RWPE1 (cell line): ENCODE measurements around the gene DCUN1D1.

Source experiments
- CTCF ChIA-PET: fragments of 350-600 bp; sonication (Branson Sonifier 250); formaldehyde crosslinking; extraction: SDS; loops from one replicate; lab custom pipeline; 2021; lab: Yijun Ruan, JAX
- POLR2A ChIA-PET: fragments of 400-600 bp; formaldehyde crosslinking; extraction: SDS; loops from one replicate; lab custom pipeline; 2020; ENCODE audit warnings: antibody characterized with exemption; ENCODE audit not compliant: low non-redundant PET; lab: Yijun Ruan, JAX
- DNase-seq: peaks from one replicate; pipeline ENCODE4 v3.0.0; 2012; ENCODE audit warnings: low spot score
- H3K27ac ChIP-seq: fragments of 450-650 bp; 2 replicates; pipeline ENCODE4 v1.5.1; 2017
- TF ChIP-seq, protein P1 (sequence below): fragments of 450-650 bp; conservative IDR thresholded peaks from 2 replicates; pipeline ENCODE4 v1.5.1; 2017; ENCODE audit warnings: low read depth, mild to moderate bottlenecking

The DCUN1D1 gene

DNA sequence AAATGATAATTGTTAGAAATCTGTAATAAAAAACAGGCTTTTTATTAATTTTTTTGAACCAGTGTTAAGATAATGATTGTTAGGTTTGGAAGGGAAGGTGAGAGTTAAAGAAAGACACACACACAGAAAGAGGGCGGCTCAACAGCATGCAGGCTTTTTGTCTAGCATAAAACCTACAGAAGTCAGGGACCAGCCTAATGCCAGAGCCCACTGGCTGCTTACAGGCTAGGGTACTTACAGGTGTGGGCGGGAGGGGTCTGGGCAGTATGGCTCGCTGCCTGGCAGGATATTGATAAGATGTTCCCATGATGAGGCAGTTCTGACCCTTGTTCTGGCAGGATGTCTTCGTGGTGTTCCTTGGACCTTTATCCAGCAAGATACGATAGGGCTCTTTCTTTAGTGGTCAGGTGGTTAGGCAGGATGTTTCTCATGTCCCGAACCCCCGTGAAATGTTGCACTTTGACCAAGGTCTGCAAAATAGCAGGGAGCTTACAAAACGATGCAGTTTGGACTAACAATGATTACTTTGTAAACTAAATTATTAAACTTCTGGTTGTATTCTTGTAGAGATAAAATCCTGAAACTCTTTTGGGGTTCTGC, 84.7 kb downstream of the DCUN1D1 start:
- ChIA-PET CTCF (no interaction called here), POLR2A (no interaction called here)
- H3K27ac ChIP-seq = no peak overlapping the region
- TF ChIP-seq, protein P1, sequence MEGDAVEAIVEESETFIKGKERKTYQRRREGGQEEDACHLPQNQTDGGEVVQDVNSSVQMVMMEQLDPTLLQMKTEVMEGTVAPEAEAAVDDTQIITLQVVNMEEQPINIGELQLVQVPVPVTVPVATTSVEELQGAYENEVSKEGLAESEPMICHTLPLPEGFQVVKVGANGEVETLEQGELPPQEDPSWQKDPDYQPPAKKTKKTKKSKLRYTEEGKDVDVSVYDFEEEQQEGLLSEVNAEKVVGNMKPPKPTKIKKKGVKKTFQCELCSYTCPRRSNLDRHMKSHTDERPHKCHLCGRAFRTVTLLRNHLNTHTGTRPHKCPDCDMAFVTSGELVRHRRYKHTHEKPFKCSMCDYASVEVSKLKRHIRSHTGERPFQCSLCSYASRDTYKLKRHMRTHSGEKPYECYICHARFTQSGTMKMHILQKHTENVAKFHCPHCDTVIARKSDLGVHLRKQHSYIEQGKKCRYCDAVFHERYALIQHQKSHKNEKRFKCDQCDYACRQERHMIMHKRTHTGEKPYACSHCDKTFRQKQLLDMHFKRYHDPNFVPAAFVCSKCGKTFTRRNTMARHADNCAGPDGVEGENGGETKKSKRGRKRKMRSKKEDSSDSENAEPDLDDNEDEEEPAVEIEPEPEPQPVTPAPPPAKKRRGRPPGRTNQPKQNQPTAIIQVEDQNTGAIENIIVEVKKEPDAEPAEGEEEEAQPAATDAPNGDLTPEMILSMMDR = no peak
- DNase-seq = no peak

DNA sequence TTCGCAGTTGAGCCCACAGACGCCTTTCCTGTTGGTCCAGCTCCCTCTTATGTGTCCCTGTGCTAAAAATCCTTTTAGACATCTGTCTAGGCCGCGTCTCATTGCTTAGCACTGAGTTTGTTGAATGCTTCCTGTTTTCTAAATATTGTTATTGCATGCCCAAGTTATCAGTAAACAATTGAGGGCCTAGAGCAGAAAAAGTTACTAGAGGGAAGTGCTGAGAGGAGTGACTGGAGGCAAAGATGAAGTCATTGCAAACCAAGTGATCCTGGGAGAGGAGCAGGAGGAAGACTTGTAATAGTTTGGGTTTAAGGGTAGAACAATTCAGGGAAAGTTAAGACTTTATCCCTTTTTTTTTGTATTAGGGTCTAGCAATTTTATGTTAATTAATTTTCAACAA, 88.1 kb downstream of the DCUN1D1 start:
- H3K27ac ChIP-seq = no peak overlapping the region
- TF ChIP-seq, protein P1 = no peak
- POLR2A ChIA-PET = no interaction called here
- CTCF ChIA-PET = interaction anchor here (1.0 kb wide), 1 partner anchor 17 kb away, joined by 3 read pairs; no protein-coding TSS in a partner anchor
- no peak for DNase-seq

DNA sequence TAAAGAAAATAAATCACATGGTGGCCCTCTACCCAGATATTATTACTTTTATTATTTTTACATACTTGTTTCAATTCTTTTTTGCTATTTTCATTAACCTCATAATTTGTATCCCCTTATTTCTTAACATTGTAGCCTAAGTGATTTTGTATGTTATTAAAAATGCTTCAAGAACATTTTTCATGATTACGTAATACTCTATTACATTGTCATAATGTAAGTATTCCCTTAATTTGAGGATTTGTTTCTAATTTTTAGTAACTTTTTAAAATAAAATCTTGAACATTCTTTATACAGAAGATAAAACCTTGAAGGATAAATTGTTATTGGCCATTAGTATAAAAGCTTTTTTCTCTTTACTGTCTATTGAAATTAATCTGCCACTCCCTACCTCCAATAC, 89.0 kb downstream of the DCUN1D1 start:
- no peak overlapping the region for H3K27ac ChIP-seq
- no peak for DNase-seq
- ChIA-PET POLR2A (no interaction called here), CTCF (no interaction called here)
- TF ChIP-seq, protein P1 = no peak

DNA sequence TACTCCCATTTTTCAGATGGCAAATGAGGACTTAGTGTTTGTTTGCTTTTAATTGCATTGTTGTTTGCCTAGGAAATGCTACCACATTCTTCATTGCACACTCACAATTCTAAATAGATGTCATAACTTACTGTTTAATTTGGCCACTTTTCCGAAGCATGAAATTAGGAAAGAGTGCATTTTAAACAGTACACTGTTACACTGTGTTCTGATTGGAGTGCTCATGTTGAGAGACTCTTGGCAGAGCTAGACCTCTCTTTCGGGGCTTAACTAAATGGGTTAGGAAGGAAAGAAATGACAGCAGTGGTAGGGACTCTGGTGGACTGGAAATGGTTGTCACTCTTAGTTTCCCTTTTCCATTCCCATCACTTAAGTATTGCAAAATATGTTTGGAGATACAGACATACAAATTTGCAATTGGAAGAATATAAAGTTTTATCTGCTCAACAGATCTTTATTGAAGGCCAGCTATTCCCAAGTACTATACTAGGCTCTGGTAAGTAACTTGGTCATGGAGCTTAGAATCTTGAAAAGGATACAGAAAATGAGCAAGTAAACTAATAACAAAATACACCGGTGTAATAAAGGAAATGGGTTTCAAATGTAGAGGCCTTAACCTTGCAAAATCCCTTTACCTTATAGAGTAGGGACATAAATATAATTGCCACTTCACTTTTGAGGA, 90.2 kb downstream of the DCUN1D1 start:
- H3K27ac ChIP-seq = no peak overlapping the region
- CTCF ChIA-PET = interaction anchor here (0.7 kb wide), 1 partner anchor 43 kb away, joined by 3 read pairs; no protein-coding TSS in a partner anchor
- POLR2A ChIA-PET = no interaction called here
- TF ChIP-seq, protein P1 = no peak
- no peak for DNase-seq
